Measurements from ENCODE around the gene PREX1.
"Not testable (repeated sequence)": the region's sequence is repeated elsewhere in the genome, so short reads cannot be mapped to it uniquely, and the experiment has no call there.

Gene PREX1

DNA sequence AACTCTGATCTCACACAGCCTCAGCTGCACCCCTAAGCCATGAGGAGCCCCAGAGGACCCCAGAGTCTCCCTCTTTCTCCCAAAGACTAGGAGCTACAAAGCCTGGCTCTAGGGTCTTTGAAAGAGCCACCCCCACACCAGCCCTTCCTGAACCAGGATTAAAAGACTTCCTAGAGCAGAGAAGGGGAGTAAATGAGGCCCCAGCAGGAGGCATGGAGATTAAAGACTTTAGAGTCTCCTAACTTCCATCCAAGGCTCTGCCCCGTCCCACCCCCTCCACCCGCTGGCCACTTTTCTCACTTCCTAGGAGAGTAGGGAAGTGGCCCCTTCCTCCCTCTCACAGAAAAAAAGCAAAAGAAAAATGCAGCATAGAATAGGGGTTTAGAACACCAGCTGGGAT is 1.7 kb downstream of the PREX1 start:
- no peak for DNase-seq

DNA sequence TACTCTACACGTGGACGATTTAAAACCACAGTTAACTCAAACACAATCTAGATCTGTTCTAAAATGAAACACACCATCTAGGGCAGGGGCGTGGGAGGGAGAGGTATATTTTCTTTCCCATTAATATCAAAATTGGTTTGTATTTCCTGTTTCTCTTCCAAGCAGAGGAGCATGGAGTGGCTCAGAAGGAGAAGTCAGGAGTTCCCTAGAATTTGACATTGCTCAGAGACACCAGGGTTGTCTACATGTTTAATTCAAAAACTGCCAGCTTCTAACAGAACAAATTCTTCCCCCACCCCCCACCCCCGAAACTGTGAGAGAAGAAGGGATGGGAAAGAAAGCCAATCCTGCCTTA is 2.3 kb downstream of the PREX1 start:
- no peak for DNase-seq

DNA sequence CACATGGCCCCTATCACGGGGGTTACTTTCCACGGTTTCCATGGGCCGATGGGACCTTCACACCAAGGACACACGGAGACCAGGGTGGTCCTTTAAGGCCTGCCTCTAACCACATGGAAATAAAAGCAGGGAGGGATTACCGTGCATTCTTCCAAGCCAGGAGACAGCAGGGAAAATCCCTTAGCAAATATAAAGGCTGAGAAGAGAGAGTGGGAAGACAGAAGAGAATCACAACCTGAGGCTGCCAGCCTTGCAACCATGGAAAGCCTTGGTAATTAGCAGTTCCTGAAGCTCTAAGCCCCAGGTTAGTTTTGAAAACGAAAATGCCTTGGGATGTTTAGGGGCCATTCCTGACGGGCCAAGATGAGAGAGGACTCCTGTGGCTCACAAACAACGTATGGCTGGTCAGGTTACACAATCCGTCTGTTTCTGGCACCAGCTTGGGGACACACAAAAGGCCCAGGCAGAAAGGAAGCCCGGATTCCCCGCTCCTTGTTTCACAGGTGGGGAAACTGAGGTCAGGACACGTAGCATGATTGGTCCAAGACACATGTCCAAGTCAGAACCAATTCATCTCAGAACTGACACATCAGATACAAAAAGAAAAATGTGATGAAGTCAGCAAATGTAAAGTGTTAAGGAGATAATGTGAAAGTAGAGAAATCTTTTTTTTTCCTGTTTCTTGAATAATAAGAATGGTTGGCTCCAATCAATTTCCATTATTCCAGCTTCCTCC is 2.8 kb downstream of the PREX1 start:
- no peak for DNase-seq

DNA sequence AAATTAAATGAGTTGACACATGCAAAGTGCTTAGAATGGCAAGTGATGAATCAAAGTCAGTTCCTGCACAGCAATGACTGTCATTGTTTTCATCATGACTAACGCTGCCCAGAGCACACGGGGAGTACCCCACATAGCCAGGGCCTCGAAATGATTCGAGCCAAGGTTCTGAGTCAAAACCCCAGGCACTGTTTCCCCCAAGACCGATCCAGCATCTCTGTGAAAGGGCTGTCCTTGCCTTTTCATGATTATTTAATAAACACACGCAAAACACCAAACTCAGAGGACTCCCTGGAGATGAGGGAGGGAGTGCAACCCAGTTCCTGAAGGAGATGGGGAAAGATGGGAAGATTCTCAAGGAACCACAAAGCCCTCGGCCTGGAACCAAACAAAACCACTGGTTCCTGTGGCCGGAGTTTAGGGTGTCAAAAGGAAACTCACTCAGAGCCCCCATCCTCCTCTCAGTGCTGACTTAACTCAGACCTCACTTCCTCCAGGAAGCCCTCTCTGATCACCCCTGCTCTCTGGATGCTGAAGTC is 3.8 kb downstream of the PREX1 start:
- peak; percentile 50 to 51 for DNase-seq

DNA sequence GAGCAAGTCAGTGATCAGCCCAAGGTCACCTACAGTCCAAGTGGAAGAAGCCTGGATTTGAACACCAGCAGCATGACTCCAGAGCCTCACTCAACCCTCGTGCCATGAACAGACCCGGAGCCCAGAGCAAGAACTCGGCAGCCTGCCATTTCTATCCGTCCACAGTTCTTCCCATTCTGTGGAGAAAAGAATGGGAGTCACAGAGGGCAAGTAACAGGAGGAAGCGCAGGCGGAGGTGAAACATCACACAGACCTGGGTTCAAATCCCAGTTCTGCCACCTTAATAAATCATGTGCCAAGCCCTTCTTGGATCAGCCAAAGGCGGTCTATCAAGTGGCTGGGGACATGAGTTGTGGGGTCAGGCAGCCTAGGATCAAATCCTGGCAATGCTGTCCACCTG is 4.3 kb downstream of the PREX1 start:
- DNase-seq, result no peak

DNA sequence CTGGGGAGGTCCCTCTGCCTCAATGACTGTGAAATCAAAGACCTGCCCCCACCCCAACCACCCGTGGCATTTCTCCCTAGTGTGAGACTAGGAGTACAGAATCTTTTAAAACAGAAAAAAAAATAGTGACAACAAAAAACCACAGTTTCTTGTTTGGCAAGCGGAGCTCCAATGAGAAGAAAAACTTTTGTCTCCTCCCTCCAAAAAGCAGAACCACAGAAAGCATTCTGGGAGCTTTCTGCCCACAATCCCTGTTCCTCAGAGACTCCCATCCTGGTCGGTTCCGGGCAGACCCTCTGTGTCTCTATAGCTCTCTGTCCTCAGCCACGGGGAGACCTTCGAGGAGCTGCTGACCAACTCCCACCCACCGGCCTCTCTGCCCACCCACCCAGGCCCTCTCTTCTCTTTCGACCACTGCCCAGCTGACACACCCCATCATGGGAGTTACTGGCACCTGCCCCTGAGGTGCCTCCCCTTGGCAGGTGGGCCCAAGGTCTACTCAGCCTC is 4.9 kb downstream of the PREX1 start:
- DNase-seq, result no peak

DNA sequence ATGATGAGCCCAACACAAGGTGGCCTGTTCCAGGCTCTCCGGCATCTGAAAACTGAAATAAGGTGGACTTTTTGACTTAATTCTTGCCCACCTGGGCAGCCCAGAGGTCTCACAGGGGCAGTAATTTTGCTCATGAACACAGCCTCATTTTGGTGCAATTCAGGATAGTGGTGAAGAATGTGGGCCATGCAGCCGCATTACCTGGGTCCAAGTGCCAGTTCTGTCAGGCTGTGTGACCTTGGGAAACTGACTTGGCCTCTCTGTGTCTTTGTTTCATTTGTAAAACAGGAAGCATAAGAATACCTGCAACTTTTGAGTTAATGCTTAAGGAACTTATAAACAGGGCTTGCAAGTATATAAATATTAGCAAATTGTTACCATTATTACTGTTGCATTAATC is 5.6 kb downstream of the PREX1 start:
- no peak for DNase-seq

DNA sequence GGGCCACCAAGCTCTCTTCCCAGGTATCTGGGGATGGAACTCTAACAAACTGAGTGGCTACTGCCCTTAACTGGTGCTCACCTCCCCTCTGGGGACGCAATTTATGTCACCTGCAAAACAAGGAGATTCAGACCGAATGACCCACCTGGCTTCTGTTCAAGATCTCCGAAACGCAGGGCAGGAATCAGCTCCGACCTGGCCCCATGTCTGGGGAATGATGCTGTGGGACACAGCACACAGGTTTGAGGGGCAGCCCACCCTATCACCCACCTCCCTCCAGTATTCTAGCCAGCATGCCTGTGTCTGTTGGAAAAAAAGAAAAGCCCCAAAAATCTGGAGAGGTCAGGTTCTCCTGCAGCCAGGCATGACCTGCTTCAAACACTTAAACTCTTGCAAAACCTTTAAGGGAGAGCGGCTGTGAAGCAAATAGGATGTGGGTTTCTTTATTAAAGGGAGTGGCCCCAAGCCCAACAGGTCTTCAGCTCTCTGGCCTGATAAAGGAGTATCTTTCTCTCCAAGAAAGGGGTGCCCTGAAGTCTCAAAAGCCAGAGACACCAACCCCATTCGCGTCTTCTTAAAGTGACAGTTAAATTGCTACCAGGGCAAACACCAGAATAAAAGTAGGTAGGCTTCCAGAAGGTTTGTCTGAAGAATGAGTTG is 6.4 kb downstream of the PREX1 start:
- no peak for DNase-seq

DNA sequence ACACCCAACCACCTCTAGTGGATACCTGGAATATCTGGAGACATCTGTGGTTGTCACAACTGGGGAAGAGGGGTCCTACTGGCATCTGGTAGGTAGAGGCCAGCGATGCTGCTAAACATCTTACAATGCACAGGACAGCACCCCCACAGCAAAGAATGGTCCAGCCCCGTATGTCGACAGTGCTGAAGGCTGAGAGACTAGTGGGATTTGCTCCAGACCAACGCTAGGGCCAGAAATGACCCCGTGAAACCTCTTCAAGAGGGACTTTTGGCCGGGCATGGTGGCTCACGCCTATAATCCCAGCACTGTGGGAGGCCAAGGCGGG is 7.2 kb downstream of the PREX1 start:
- no peak for DNase-seq

DNA sequence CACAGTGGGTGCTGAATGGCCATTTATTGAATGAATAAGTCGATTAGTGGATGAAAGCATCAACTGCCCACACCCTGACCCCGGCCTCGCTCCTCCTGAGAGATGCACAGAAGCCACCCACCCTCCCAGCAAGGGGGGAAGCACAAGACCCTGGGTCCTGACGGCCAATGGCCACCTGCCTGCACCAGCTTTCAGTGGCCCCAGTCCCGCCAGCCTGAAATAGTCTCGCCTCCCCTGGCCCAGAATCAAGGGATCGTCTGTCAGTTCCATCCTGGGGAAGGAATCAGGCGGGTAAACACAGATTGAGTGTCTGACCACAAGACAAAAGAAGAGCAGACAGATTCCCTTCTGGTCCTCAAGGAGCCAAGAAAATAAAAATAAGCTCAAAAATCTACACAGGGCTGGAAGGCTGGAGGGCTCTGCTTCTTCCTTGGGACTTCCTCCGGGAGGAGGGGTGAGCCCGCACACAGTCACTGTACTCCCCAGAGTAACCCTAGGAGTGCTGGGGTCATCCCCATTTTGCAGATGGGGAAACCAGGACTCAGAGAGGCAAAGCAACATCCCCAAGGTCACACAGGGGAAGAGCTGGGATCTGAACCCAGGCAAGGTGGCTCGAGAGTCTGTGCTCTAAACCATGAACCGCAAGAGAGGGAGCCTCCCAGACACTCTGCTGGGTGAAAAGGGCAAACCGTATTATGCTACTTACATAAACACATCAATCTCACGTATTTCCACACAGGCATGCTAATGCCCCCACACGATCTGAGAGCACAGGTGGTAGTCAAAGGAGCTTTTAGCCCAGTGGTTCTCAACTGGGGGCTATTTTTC is 7.8 kb downstream of the PREX1 start:
- no peak for DNase-seq

DNA sequence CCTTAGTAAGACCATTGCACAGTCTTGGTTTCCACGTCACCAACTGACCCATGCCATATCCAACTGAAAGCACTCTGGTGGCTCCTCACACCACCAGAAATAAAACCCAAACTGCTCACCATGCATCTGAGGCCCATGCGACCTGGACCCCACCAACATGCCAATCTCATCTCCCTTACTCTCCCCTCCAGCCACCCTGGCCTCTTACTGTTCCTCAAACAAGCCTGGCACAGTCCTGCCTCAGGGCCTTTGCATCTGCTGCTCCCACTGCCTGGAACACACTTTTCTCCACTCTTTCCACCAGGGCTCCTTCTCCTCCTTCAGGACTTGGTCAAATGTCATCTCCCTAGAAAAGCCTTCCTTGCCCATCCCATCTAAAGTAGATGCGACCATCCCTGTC is 8.7 kb downstream of the PREX1 start:
- no peak for DNase-seq

DNA sequence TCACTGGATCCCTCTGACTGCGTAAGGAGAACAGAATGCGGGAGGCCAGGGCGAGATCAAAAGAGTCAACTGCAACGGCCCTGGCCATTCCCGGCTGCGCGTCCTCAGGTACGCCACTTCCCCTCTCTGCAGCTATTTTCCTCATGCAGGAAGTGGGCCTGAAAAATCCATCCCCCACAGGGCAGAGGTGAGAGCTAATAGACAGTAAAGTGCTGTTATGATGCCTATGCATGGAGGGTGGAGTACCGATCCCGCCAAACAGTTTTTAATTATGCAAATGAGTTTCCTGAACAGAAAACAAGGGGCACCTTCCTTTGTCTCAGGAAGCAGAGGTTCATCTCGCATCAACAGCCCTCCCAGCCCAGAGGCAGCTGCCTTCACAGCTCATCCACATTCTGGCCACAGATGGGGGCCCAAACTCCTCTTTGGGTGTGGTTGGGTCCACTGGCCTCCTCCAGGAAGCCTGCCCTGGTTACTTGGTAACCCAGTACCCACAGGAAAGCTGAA is 9.3 kb downstream of the PREX1 start:
- DNase-seq, result no peak

DNA sequence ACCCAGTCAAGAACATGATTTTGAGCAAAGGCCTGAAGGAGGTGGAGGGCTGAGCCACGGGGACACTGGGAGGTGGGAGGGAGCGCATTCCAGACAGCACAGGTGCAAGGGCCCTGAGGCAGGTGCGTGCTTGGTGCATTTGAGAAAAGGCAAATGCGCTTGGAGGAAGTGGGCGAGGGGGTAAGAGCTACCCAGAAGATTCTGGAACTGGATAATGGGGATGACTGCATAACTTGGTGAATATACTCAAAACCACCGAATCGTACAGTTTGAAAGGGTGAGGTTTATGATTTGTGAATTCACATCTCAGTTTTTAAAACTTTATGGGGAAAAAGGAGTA is 9.8 kb downstream of the PREX1 start:
- DNase-seq, result no peak

DNA sequence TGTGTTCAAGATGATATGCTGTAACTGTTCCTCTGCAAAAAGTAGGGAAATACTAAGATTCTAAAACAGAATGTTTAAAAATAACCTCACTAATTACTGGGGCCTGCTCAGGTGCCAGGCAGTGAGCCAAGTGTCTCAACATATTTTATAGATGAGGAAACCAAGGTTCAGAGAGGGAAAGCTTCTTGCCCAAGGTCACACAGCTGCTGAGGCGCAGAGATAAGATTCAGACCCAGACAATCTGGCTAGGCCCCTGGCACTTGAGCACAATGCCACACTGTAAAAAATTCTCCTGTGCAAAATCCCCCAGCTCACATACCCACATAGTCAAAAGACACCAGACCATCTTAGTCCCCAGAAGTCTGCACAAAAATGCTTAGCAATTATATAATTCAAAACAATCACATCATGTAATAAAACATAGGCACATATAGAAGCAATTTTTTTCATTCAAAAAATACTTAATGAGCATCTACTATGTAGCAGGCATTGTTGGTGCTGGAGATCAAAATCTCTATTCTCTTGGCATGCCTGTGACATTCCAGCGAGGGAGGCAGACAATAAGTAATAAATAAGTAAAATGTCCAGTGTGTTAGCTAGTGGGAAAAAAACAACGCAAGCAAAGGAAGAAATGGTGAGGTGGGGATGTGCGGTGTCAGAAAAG is 10.3 kb downstream of the PREX1 start:
- DNase-seq, result no peak

DNA sequence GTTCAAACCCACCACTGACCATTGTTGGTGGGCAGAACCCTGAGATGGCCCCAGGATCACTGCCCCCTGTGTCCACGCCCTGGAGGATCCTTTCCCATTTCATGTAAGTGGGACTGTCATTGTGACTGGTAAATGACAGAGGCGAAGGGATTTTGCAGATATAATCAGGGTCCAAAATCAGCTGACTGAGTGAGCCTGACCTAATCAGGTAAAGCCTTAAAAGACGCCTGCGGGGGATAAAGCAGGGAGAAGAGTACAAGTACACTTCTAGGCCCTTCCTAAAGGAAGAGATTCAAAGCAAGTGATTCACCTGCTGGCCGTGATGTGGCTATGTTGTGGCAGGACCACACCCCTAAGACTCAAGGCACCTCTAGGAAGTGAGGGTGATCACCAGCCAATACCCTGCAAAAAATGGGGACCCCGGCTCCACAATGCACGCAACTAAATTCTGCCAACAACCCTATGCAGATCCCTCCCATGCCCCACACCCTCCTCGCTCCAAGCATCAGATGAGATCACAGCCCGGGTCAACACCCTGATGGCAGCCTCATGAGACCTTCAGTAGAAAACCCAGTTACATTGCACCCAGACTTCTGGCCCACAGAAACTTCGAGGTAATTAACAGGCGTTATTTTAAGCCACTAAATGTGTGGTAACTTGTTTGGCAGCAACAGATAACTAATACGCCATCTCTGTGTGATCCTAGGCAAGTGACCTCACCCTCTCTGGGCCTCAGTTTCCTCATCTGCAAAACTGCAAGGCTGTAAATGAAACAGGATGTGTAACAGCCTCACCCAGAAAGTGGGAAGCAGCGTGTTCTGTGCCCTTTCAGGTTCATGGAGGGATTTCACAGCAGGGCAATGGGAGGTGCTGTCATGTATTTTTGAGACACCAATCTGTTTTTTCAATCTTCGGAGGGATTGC is 11.3 kb downstream of the PREX1 start:
- no peak for DNase-seq

DNA sequence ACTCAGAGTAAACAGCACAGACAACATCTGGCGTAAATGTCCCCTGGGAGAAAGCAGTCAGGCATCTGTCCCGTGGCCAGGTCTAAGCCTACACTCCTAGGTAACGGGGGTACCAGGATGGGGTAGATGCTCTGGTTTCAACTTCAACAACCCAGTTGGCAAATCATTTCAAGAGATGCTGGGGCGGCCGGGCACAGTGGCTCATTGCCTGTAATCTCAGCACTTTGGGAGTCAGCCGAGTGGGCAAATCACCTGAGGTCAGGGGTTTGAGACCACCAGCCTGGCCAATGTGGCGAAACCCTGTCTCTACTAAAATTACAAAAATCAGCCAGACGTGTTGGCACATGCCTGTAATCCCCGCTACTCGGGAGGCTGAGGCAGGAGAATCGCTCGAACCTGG is 12.3 kb downstream of the PREX1 start:
- no peak for DNase-seq

DNA sequence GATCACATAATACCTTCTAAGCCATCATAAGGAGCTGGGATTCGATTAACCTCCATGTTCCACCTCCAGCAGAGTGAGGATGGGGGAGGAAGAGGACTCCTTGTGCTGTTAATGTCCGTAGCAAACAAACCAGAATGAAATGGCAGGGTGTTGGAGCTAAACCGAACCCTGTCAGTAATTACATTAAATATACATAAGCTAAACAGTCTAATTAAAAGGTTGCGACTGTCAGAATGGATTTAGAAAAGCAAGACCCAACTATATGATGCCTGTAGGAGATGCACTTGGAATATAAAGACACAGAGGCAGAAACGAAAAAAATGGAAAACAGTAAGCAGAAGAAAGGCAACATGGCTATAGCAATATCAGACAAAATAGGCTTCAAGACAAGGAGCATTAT is 13.2 kb downstream of the PREX1 start:
- no peak for DNase-seq

DNA sequence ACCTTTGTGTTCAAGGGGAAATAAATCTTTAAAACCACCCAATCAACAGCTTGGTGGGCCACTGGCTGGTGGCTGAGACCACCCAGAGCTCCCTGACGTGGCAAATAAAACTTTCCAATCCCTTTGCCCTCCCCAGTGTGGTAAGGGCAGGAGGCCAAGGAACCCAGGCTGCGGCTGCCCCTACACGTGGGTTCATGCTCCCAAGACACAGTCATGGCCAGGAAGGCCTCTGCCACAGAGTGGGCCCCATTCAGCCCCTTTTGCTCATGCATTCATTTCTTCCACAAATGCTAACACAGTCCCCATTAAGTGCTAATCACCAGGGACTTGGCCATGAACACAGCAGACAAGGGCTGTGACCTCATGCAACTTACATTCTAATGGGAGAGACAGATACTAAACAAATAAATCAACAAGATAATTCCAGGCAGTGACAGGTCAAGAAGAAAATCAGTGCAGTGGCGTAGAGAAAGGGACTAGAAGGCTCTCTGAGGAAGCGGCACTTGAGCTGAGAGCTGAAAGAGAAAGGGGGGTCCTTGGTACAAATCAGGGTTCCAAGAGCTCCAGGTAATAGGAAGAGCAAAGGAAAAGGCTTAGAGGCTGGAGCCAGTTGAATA is 13.8 kb downstream of the PREX1 start:
- no peak for DNase-seq

DNA sequence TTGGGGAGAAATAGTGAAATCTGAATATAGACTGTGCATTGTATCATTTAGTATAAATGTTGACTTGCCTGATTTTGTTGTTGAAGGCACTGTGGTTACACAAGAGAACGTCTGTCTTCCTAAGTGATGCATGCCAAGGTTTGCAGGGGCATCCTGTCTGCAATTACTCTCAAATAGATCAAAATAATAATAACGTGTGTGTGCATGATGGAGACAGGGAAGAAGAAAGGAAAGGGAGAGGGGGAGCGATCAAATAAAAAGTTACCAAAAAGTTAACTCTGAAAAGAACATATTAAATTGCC is 14.4 kb downstream of the PREX1 start:
- no peak for DNase-seq

DNA sequence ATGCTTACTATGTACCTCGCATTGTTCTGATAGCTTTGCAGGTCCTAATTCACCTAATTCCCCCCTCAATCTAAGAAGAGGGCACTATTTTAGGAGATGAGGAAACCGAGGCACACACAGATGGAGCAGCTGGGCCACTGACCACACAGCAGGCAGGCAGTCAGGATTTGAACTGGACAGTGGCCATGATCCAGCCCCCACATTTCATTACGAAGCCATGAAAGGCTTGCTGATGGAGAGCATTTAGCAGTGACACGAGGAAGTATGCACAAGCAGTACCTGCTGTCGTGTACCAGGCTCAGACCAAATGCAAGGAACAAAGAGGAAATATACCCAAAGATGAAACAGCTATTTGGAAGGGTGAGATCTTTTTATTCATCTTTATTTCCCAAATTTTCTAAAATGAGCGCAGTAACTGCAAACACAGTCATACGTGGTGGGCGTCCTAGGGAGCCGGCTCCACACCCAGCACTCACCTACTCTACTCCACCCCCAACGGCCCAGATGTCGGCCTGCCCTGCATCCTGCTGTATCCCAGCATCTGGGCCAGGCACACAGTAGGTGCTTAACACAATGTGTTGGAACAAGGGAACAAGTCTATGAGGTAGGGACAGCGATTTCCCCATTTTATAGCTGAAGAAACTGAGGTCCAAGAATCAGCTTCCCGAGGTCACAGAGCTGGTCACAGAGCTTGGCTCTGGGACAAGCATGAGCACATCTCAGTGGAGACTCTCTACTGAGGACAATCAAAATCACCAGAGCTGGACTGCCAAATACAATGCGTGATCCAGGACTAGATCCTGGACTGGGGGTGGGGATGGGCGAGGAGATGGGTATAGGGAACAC is 15.0 kb downstream of the PREX1 start:
- DNase-seq, result no peak

DNA sequence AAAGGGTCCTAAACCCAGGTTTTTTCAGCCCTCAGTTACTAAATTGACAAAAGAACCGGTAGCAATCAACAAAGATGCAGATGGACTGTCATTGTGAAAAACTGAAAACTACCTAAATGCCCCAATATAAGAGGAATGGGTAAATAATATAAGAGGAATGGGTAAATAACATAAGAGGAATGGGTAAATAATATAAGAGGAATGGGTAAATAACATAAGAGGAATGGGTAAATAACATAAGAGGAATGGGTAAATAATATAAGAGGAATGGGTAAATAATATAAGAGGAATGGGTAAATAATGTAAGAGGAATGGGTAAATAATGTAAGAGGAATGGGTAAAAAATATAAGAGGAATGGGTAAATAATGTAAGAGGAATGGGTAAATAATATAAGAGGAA is 15.7 kb downstream of the PREX1 start:
- DNase-seq, result not testable (repeated sequence)

Data from stimulated activated CD4-positive, alpha-beta T cell treated with anti-CD3 and anti-CD28 coated beads, Interleukin-2, amount 100 ng/mL, for 48 hours (primary cell).